ENCODE results near the gene RBM12. TPM values are rescaled to one million over a fixed set of nuclear protein-coding genes. Genes with fewer than 3 reads are reported as not detected.
A peak's percentile ranks its signal among the peaks of the same experiment; 100 is the strongest.

RBM12 gene
- total RNA-seq, 1 donor from 2014 or later = 88.4 TPM

- Histone ChIP-seq H3K4me2 (ENCODE audit: low read length) (no peak overlapping the region), H3K79me2 (ENCODE audit: insufficient read depth, low read length) (peaks cover 84% of the 10 kb centered on the region), H3K4me1 (ENCODE audit: insufficient read depth, low read length) (peaks cover 6% of the 10 kb centered on the region), H3K9me3 (ENCODE audit: insufficient read depth, low read depth, low read length) (no peaks in the 10 kb centered on the region), H3K36me3 (ENCODE audit: insufficient read depth, low read length) (peaks cover 72% of the 10 kb centered on the region), H3K9ac (ENCODE audit: low read length) (no peak overlapping the region), H3K27ac (ENCODE audit: low read depth, low read length) (no peak overlapping the region), H2AFZ (ENCODE audit: low read depth, low read length) (no peak overlapping the region), H3K27me3 (ENCODE audit: insufficient read depth, low read length) (no peaks in the 10 kb centered on the region), H3K4me3 (ENCODE audit: insufficient read depth, low read depth, low read length) (no peak overlapping the region), H4K20me1 (ENCODE audit: insufficient read depth, low read length) (peaks cover 89% of the 10 kb centered on the region)
- DNase-seq (ENCODE audit: low read depth) = no peak
- FAIRE-seq = no peak
- Mint-ChIP-seq H3K4me3 (ENCODE audit: unreplicated experiment) (peak overlapping the region; percentile 47), H3K27me3 (ENCODE audit: low read depth, unreplicated experiment) (no peaks in the 10 kb centered on the region), H3K36me3 (ENCODE audit: low read depth, unreplicated experiment) (peaks cover 11% of the 10 kb centered on the region), H3K27ac (ENCODE audit: unreplicated experiment) (no peak overlapping the region), H3K9me3 (ENCODE audit: unreplicated experiment) (no peaks in the 10 kb centered on the region), H3K4me1 (ENCODE audit: low read depth, unreplicated experiment) (peaks cover 16% of the 10 kb centered on the region)
- no peak for TF ChIP-seq EZH2 (IDR thresholded peaks at IDR 0.05; ENCODE audit: insufficient read depth, low read length)
- TF ChIP-seq CTCF (IDR thresholded peaks at IDR 0.05; ENCODE audit: insufficient read depth, low read depth, low read length) = no peak
Measured at GRCh38 chr20:35704514-35705261, 40.0 kb upstream of the RBM12 start.

- H2AFZ ChIP-seq (ENCODE audit: low read depth, low read length) = no peak overlapping the region
- H3K9me3 Mint-ChIP-seq (ENCODE audit: unreplicated experiment) = no peaks in the 10 kb centered on the region
- H3K4me1 ChIP-seq (ENCODE audit: insufficient read depth, low read length) = peaks cover 13% of the 10 kb centered on the region
- peaks cover 58% of the 10 kb centered on the region for H3K36me3 ChIP-seq (ENCODE audit: insufficient read depth, low read length)
- H3K4me3 ChIP-seq (ENCODE audit: insufficient read depth, low read depth, low read length) = no peak overlapping the region
- DNase-seq (ENCODE audit: low read depth) (no peak), FAIRE-seq (no peak)
- H3K4me2 ChIP-seq (ENCODE audit: low read length) = no peak overlapping the region
- H3K27ac Mint-ChIP-seq (ENCODE audit: unreplicated experiment) = peak overlapping the region; percentile 82
- no peaks in the 10 kb centered on the region for H3K27me3 ChIP-seq (ENCODE audit: insufficient read depth, low read length)
- no peaks in the 10 kb centered on the region for H3K27me3 Mint-ChIP-seq (ENCODE audit: low read depth, unreplicated experiment)
- no peak overlapping the region for H3K27ac ChIP-seq (ENCODE audit: low read depth, low read length)
- no peak overlapping the region for H3K4me3 Mint-ChIP-seq (ENCODE audit: unreplicated experiment)
- no peaks in the 10 kb centered on the region for H3K9me3 ChIP-seq (ENCODE audit: insufficient read depth, low read depth, low read length)
- no peak overlapping the region for H3K9ac ChIP-seq (ENCODE audit: low read length)
- peaks cover 14% of the 10 kb centered on the region for H3K36me3 Mint-ChIP-seq (ENCODE audit: low read depth, unreplicated experiment)
- TF ChIP-seq CTCF (IDR thresholded peaks at IDR 0.05; ENCODE audit: insufficient read depth, low read depth, low read length) (no peak), EZH2 (IDR thresholded peaks at IDR 0.05; ENCODE audit: insufficient read depth, low read length) (no peak)
- H4K20me1 ChIP-seq (ENCODE audit: insufficient read depth, low read length) = peaks cover 74% of the 10 kb centered on the region
- H3K4me1 Mint-ChIP-seq (ENCODE audit: low read depth, unreplicated experiment) = peaks cover 17% of the 10 kb centered on the region
- H3K79me2 ChIP-seq (ENCODE audit: insufficient read depth, low read length) = peaks cover 79% of the 10 kb centered on the region
Measured at GRCh38 chr20:35702824-35703695, 38.4 kb upstream of the RBM12 start.

All from astrocyte (in vitro differentiated cells and primary cell).